A673 (cell line): Measurements from ENCODE around the gene TRIM65.

Experiments
- EZH2 ChIP-seq: fragments of 200-600 bp; sonication (generic); IDR thresholded peaks from 2 replicates; pipeline ENCODE4 v1.6.1; 2017; ENCODE audit warnings: borderline replicate concordance, low read depth, mild to moderate bottlenecking, mixed read lengths, antibody characterized with exemption, low read length; ENCODE audit not compliant: poor library complexity, severe bottlenecking
- TF ChIP-seq, protein P1 (sequence below): fragments of 300-800, 200-600 bp; sonication (generic); conservative IDR thresholded peaks from 2 replicates; pipeline ENCODE4 v1.5.1; 2017; ENCODE audit warnings: low read depth, mild to moderate bottlenecking, antibody characterized with exemption, low read length, moderate library complexity, mixed read lengths

DNA sequence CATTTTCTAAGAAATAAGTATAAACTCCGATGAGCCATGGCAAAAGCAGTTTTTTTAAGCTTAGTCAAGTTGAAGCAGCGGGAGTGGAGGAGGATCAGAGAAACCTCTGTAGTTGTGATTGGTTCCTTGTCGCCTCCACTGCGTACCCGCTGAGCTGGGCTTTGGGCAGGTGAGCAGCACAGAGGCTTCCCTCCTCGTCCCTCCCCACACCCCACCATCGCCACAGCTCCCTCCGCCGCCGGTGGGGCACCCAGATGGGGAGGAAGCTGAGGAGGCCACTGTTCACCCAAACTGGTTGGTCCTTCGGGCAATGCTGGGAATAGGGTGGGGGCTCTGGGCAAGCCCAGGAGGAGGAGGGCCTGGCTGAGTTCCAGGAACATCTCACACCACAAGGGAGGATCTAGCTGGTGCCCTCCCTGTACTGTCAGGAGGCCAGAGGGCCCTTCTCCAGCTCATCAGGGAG, 13.1 kb upstream of the TRIM65 start:
- TF ChIP-seq, protein P1, sequence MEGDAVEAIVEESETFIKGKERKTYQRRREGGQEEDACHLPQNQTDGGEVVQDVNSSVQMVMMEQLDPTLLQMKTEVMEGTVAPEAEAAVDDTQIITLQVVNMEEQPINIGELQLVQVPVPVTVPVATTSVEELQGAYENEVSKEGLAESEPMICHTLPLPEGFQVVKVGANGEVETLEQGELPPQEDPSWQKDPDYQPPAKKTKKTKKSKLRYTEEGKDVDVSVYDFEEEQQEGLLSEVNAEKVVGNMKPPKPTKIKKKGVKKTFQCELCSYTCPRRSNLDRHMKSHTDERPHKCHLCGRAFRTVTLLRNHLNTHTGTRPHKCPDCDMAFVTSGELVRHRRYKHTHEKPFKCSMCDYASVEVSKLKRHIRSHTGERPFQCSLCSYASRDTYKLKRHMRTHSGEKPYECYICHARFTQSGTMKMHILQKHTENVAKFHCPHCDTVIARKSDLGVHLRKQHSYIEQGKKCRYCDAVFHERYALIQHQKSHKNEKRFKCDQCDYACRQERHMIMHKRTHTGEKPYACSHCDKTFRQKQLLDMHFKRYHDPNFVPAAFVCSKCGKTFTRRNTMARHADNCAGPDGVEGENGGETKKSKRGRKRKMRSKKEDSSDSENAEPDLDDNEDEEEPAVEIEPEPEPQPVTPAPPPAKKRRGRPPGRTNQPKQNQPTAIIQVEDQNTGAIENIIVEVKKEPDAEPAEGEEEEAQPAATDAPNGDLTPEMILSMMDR = no peak
- no peak for TF ChIP-seq EZH2
